RPMI8226 (cell line): ENCODE data around the gene COL18A1.

Experiments used
- DNase-seq: peaks from one replicate; pipeline ENCODE4 v3.0.0-alpha.2; 2015

COL18A1 gene

DNA sequence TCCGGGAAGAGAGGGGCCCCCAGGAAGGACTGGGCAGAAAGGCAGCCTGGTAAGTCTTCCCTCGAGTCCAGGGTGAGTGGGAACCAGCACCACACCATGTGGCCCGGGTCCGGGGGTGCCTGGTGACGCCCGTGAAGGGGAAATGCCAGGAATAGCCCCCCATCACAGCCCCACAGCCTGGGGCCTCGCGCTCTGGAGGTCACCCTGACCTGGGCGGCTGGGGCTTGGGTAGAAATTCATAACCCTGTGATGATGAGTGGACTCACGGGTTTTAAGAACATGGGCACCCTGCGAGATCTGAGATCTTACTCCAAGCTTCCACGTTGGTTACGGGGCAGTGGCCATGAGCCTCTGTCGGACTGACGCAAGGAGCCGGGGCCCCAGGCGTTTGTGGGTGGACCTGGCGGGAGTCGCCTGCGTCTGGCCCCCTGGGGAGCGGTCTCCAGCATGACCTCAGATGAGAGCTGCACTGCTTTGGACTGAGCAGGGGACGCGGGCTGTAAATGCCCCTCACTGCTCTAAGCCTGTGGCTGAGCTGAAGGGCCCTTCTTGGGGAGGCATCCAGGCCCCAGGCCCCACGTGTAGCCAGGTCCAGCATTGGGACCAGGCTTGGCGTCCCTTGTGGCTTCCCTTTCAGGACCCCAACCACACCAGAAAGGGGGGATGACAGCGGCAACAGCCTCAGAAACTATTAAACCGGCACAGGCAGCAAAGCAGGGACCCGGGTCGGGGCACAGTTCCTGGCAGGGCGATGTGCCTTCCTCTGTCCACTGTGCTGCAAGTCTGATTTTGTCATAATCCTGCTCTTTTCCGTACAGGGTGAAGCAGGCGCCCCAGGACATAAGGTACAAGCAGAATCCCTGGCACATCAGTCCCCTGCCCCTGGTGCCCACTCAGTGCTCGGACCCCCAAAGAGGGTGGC lies 77.3 kb downstream of the COL18A1 start:
- DNase-seq: no peak

DNA sequence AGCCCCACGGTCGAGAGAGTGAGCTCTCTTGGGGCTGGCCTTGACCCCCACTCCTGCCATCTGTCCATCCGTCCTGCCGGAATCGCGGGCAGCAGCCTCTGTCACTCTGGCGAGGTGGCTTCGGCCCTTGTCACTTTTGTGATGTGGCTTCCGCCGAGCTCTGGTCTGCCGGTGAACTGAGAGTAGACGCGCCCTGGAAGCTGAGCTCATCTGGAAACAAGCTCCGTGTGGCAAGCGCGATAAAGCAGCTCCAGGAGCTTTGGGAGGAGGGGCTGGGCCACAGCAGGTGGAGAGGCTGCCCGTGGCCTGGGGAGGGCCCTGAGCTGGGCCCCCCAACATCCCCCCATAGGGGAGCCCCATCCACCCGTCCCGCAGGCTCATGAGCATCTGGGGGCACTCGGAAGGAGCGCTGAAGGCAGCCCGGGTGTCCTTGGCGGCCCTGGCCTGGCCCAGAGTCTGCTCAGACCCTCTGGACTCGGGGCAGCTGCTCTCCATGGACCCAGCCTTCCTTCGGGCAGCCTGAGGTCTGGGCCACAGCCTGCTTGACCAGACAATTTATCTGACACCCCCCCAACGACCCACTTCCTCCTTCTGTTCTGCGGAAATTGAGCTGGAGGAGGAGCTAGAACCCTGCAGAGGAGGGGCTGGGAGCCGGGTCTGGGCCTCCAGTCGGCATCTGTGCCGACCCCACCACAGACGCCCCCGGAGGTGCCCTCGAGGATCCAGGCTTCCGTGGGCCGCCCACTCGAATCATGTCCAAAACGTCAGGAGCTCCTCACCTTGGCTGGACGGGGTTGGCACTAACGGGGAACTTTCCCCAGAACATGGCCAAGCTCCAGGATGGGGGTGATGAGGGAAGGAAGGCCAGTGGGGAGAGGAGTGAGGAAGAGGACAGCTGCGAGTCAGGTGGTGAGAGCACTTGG lies 78.2 kb downstream of the COL18A1 start:
- DNase-seq: peak; percentile 50

DNA sequence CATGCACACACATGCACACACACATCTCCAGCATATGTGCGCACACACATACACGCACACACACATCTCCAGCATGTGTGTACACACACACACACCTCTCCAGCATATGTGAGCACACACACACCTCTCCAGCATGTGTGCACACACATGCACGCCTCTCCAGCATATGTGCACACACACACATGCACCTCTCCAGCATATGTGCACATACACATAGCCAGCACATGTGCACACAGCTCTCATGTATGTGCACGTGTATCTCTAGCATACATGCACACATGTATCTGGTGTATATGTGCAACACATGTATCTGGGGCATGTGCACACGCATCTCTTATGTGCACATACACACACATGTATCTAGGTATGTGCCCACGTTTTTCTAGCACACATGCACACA lies 79.4 kb downstream of the COL18A1 start:
- no peak for DNase-seq

DNA sequence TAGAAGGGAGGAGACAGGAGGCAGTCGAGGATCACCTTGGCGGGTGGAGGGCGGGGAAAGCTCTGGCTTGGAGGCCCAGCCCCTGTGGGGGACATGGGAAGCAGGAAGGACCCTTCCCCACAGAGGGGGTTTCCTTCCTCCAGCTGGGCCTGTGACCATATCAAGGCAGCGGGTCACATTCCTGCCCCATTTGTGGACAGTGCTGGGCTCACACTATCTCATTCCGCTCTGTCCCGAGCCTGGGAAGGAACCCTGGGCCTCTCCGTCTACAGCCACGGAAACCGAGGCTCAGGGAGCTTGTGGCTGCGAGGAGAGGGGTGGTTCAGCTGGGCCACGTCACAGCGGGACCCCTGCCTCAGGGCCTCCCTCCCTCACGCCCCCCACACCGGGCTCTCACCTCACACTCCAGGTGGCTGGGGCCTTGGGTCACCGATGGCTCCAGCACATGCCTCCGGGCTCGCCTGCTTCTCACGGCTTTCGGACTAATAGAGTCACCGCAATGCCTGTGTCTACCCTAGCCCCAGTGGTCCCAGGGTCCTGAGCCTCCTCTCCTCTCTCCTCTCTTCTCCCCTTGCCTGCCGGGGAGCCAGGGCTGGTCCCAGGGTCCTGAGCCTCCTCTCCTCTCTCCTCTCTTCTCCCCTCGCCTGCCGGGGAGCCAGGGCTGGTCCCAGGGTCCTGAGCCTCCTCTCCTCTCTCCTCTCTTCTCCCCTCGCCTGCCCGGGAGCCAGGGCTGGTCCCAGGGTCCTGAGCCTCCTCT lies 80.9 kb downstream of the COL18A1 start:
- no peak for DNase-seq

DNA sequence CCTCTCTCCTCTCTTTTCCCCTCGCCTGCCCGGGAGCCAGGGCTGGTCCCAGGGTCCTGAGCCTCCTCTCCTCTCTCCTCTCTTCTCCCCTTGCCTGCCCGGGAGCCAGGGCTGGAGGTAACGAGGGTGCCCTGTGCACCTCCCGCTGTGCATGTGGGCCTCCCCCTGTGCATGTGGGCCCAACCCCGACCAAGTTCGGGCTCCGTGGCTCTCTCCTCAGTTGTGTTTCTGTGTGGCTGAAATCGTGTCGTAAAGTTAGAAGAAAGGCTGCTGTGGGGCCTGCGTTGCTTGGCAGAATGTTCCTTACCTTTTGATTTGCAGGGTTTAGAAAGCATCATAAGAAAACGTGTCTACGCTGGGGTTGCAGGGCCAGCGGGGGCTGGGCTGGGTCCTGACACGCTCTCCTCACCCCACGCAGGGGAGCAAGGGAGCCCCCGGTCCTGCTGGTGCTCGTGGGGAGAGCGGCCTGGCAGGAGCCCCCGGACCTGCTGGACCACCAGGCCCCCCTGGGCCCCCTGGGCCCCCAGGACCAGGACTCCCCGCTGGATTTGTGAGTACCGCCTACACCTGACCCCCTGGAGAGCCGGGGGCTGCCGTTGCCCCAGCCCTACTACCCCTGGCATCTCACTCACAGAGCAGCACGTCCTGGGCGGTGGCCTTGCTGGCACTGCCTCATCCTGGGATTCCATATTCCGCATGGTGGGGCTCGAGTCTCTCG lies 81.6 kb downstream of the COL18A1 start:
- DNase-seq: no peak

DNA sequence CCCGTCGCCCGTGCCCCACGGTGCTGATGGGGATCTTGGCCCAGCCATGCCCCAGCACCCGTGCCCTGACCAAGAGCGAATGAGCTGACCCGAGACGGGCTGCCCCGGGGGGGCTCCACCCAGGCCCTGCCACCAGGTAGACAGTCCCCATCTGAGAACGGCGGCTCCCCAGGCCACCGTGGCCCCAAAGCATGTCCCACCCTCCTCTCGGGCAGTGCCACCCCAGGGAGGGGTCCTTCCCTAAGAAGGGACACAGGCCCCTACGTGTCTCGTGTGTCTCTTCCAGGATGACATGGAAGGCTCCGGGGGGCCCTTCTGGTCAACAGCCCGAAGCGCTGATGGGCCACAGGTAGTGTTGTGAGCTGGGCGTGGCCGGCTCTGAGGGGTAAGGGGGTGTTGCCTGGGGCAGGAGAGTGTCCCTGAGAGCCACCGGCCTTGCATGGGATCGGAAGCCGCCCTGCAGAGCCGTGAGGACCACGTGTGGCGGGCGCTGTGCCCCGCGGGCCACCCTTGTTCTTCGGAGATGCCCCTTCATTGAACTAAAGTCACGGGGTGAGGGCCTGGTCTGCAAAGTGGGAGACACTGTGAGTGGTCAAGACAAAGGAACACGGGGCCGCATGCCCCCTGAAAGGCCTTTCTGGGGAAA lies 82.3 kb downstream of the COL18A1 start:
- no peak for DNase-seq

DNA sequence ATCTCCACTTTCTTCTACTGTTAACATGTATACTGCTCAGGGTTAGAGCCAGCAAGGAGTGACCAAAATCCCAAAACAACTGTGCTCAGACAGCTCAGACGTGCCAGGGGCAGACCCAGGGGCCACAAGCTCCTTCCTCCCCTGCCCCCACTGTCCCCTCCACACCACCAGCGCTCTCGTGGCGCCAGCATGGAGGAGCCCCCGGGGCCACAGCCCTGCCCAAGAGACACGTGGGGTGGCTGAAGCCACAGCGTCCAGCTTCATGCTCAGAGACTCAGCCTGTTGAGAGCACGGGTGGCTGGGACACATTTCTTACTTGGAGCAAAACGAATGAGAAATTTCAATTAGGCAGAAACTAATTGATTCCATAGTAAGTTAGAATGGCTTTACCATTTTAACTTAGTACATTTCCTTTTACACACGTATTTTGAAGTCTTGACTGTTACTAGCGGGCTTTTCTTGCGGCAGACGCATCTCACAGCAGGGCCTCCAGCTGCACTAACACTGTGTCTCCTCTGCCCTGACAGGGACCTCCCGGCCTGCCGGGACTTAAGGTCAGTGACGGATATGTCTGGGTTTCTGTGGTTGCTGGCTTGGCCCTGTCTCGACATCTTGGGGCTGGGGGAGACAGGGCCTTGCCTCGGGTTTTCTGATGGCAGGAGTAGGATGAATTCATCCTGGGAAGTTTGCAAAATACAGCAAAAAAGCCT lies 83.1 kb downstream of the COL18A1 start:
- DNase-seq: no peak

DNA sequence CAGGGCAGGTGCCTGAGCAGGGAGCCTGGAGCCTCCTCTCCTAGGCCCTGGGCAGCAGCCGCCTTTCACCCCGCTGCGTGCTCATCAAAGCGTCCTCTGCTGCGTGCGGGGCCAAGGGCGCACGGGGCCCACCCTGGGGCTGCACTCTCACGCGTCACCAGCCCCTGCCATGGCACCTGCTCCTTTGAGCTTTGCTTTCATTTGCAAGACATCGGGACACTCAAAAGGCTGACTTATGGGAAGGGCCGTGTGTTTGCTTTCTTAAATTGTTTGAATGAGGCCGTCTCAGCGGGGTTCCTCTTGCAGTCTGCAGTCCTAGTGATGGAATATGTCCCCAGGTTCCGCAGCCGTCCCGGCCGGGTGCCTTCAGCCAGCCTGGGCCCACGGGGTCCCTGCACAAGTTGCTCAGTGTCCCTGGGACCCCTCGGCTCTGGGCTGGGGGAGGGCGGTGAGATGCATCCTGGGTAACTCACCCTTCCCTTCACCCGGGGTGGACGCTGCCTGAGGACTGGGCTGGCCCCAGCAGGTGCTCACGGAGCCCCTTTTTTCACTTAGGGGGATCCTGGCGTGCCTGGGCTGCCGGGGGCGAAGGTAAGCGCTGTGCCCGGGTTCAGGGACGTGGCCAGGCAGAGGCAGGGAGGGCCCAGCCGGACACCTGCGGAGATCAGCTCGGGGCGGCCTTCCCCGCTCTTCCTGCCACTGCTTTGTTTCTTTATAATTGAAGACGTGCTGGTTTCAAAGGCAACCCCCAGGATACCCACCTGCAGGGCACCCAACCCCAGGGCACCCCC lies 84.2 kb downstream of the COL18A1 start:
- DNase-seq: no peak

DNA sequence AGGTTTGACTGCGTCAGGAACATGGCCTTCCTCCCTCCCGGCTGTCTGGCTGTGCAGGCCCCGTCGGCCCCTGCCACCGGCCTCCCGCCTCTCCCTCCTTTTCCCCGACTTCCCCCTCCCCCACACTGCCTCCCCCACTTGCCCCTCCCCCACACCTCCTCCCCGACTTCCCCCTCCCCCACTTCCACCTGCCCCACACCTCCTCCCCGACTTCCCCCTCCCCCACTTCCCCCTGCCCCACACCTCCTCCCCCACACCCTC lies 84.7 kb downstream of the COL18A1 start:
- DNase-seq: no peak

DNA sequence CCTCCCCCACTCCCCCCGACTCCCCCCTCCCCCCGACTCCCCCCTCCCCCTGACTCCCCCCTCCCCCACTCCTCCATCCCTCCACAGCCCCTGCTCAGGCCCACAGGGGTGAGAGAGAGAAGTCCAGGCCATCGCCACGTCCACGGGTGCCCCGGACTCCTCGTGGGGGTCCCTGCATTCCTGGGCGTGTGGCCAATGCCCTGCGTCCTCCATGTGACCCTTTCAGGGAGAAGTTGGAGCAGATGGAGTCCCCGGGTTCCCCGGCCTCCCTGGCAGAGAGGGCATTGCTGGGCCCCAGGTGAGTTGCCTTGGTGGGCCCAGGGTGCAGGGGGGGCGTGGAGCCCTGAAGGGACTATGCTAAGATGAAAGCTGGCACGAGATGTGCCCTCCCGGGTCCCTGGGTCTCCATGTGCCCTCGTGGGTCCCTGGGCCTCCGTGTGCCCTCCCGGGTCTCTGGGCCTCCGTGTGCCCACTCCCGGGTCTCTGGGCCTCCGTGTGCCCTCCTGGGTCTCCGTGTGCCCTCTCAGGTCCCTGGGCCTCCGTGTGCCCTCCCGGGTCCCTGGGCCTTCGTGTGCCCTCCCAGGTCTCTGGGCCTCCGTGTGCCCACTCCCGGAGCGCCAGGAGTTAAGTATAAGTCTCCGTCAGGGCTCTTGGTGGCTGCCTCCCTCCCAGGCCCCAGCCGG lies 85.2 kb downstream of the COL18A1 start:
- no peak for DNase-seq

DNA sequence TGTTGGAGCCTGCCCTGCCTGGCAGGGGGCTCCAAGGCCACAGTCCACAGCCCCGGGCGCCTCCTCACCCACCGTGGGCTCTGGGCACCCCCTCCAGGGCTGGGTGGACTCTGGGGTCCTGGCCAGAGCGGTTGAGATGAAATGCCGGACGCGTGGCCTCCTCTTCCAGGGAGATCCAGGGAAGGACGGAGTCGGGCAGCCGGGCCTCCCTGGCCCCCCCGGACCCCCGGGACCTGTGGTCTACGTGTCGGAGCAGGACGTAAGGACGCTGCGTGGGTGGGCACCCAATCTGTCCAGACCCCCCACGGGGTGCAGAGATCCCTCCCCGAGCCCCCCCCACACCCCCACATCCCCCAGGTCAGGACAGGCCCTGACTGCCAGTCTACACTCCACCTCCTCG lies 86.1 kb downstream of the COL18A1 start:
- no peak for DNase-seq

DNA sequence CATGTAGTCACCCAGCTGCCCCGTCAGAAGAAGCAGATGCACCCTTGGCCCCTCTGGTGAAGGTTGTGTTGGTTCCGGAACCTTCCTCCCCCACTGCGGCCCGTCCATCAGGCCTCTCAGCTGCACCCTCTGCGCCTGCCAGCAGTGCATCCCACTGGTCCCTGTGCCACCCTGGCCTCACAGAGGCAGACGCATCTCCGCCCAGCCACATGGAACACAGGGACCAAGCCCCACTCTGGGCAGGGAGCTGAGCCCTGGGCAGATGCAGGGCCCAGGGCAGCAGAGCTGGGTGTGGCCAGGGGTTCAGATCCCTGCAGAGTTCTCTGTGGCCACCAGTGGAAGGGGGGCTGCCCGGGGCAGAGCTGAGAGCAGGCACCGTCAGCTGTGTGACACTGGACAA lies 86.7 kb downstream of the COL18A1 start:
- no peak for DNase-seq

DNA sequence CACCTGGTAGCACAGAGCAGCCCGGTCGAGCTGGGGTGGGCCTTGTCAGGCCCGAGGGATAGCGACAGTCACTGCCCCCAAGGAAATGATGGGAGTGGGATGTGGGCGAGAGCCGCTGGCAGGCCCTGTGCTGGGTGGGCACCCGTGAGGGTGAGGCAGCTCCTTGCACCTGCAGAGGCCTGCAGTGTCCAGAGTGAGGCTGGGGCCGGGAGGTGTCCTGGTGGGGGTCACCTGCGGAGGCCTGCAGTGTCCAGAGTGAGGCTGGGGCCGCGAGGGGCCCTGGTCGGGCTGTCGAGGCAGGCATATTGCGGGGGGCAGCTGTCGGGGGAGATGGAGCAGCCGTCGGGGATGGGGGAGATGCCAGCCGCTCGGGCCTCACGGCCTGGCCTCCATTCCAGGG lies 87.8 kb downstream of the COL18A1 start:
- DNase-seq: no peak

DNA sequence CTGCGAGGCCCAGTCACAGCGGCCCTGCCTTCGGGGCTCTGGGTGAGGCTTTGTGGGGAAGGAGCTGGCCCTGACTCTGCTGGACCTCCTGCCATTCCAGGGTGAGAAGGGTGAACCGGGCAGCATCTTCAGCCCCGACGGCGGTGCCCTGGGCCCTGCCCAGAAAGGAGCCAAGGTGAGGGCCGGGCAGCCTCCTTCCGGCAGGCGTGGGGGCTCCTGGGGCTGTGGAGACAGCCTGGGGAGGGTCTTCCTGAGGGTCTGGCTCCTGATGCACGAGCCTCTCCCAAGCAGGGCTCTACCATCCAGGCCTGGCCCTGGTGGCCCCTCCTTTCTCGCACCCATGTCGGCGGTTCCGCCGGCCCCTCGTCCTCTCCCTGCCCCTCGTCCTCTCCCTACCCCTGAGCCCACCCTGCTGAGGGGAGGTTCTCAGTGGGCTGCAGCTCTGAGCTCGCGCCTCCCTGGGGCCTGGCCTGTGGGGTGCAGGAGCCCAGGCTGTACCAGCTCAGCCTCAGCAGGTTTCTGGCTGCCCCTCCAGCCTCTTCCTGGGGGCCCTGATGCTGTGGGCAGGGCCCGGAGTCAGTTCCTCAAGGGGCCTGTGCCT lies 88.5 kb downstream of the COL18A1 start:
- DNase-seq: no peak

DNA sequence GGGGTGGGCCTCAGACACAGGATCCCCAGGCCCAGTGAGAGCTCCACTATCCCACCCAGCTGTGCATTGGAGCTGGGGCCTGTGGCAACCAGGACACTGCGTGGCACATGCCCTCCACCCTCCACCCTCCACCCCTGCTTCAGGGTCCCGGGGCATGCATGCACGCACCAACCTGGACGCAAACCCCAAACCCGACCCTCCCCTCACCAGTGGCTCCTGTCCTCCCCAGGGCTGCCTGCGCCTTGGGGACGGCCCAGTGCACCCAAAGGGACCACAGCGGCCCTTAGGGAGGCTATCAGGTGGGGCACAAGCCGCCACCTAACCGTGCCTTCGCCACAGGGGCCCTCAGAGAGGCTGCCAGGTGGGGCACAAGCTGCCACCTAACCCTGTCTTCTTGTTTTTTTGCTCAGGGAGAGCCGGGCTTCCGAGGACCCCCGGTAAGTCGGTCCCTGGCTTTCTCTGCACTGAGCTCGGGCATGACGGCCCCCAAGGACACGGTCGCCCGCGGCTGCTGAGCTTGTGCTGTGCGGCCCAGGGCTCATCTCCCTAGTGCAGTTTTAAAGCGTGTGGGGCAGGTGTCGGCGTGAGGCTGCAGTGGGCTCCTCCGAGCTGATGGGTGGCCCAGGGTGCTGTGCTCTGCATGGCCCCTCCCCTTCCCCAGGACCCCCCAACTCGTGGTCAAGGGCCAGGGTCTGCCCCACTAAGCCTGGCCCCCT lies 89.3 kb downstream of the COL18A1 start:
- no peak for DNase-seq

DNA sequence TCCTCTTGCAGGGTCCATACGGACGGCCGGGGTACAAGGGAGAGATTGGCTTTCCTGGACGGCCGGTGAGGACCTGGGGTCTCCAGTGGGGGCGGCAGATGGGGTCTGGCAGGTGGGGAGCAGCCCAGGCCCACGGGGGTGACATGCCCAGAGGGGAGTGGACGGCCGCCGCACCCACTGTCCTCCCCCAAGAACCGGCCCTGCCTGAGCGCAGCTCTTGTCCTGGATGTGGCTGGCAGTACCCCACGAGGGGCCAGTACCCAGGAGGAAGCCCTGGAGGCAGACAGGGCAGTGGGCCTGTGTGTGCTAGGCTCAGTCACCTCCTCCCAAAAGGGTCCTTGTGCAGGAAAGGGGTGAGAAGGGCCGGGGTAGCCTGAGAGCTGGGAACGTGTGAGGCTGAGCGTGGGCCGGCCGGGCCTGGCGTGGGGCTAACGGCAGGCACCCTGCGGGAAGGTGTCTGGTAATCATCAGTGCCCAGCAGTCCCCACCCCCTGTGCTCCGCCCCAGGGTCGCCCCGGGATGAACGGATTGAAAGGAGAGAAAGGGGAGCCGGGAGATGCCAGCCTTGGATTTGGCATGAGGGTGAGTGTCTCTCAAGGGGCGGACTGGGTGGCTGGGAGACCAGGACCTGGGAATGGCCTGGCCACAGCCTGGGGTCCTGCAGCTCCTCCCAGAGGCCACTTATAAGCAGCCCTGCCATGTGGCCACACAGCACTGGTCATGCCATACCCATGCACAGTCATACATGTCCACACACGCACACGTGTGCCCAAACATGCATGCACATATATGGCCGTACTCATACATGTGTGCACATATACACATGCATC lies 90.1 kb downstream of the COL18A1 start:
- no peak for DNase-seq

DNA sequence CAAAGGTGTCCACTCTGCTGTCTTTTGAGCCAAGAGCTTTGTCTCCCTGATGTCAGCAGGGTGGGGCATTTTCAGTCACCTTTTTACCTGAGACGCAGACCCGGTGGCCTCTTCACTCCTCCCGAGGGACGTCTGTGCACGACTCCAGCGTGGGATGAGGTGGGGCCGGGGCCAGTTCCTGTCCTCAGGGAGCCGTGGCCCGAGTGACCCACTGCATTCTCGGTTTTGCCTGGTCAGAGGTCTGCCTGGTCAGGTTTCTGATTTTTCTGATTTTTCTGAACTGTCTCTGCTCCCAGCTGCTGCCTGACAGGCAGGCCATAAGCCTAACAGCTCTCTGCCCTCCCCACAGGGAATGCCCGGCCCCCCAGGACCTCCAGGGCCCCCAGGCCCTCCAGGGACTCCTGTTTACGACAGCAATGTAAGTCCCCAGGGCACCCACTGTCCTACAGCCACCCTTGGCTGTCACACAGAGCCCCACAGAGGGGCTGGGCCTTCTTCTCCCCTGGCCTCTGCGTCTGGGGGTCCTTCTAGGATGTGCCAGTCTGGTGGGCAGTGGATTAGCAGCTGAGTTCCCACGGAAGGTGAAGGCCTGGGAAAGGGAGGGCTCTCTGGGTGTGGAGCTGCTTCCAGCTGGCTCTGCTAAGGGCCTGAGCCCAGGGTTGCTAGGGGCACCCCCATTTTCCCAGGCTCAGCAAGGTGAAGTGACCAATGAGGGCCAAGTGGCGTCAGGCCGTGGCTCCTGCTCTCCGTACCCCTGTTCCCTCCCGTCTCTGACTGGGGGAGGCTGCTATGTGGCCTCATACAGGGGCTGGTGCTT lies 91.4 kb downstream of the COL18A1 start:
- no peak for DNase-seq
